SK-N-SH (cell line): Measurements from ENCODE around the gene RNF121. TPM values are rescaled to one million over a fixed set of nuclear protein-coding genes. Genes with fewer than 3 reads are reported as not detected.

ENCODE experiments used
- CTCF ChIA-PET: fragments of 300-600, 350-600 bp; formaldehyde crosslinking; extraction: SDS; loops from one replicate; lab custom pipeline; 2021; lab: Yijun Ruan, JAX
- POLR2A ChIA-PET: fragments of 350-600 bp; sonication (Branson Sonifier 250); formaldehyde crosslinking; extraction: SDS; loops from one replicate; lab custom pipeline; 2020; ENCODE audit warnings: antibody characterized with exemption, inconsistent platforms; lab: Yijun Ruan, JAX
- DNase-seq: peaks from one replicate; pipeline ENCODE4 v3.0.0; 2012
- H2AFZ ChIP-seq: fragments of 200-600 bp; sonication (generic); 2 replicates; pipeline ENCODE4 v1.8.1; 2016; ENCODE audit warnings: antibody characterized with exemption, mild to moderate bottlenecking, low read depth
- H3F3A ChIP-seq: fragments of 200-600 bp; sonication (generic); replicated peaks from 2 replicates; pipeline ENCODE3; 2016; ENCODE audit warnings: antibody characterized with exemption, mild to moderate bottlenecking; ENCODE audit not compliant: insufficient read depth
- H3K27ac ChIP-seq, 2 experiments: fragments of 200-500 bp in 1 of 2; fragments of 200-600 bp in 1 of 2; sonication (Bioruptor generic) in 1 of 2; sonication (generic), shearing (Covaris generic) in 1 of 2; 2 replicates each; pipeline versions ENCODE4 v1.5.1 to v1.6.1; 2014 to 2016; ENCODE audit warnings: low read depth in 2 of 2, inconsistent platforms in 1 of 2, low read length in 1 of 2, mild to moderate bottlenecking in 1 of 2, mixed read lengths in 1 of 2
- H3K27me3 ChIP-seq: fragments of 200-600 bp; sonication (generic), shearing (Covaris generic); 2 replicates; pipeline ENCODE4 v1.6.1; 2016; ENCODE audit warnings: mixed run types; ENCODE audit not compliant: insufficient read depth
- H3K36me3 ChIP-seq, 2 experiments: fragments of 200-500 bp in 1 of 2; fragments of 200-600 bp in 1 of 2; sonication (Bioruptor generic) in 1 of 2; sonication (generic) in 1 of 2; replicated peaks in 1 of 2; 2 replicates each; pipeline versions ENCODE3 to v1.5.1; 2014 to 2016; ENCODE audit warnings: low read length in 1 of 2, mild to moderate bottlenecking in 1 of 2; ENCODE audit not compliant: insufficient read depth in 2 of 2, control insufficient read depth in 1 of 2
- H3K4me1 ChIP-seq, 2 experiments: fragments of 200-500 bp in 1 of 2; fragments of 200-600 bp in 1 of 2; sonication (Bioruptor generic) in 1 of 2; sonication (generic), shearing (Covaris generic) in 1 of 2; 2 replicates each; pipeline versions ENCODE4 v1.5.1 to v1.6.1; 2014 to 2016; ENCODE audit warnings: low read depth in 1 of 2, low read length in 1 of 2, mixed run types in 1 of 2; ENCODE audit not compliant: insufficient read depth in 2 of 2, control insufficient read depth in 1 of 2
- H3K4me2 ChIP-seq: fragments of 200-600 bp; sonication (generic), shearing (Covaris generic); 2 replicates; pipeline ENCODE4 v1.6.1; 2017; ENCODE audit warnings: mixed run types
- H3K4me3 ChIP-seq, 2 experiments: fragments of 200-500 bp in 1 of 2; fragments of 200-600 bp in 1 of 2; sonication (Bioruptor generic) in 1 of 2; sonication (generic), shearing (Covaris generic) in 1 of 2; 2 replicates each; pipeline versions ENCODE4 v1.5.1 to v1.8.1; 2014 to 2016; ENCODE audit warnings: low read depth in 2 of 2, inconsistent platforms in 1 of 2, low read length in 1 of 2, mild to moderate bottlenecking in 1 of 2, mixed read lengths in 1 of 2, moderate library complexity in 1 of 2
- H3K79me2 ChIP-seq: fragments of 200-600 bp; sonication (generic); 2 replicates; pipeline ENCODE4 v1.8.1; 2017; ENCODE audit warnings: mild to moderate bottlenecking; ENCODE audit not compliant: insufficient read depth
- H3K9ac ChIP-seq: fragments of 200-600 bp; sonication (generic); 2 replicates; pipeline ENCODE4 v1.6.1; 2017; ENCODE audit warnings: mixed run types
- H3K9me2 ChIP-seq: fragments of 200-600 bp; sonication (generic); 2 replicates; pipeline ENCODE4 v1.6.1; 2017; ENCODE audit warnings: mixed run types
- H3K9me3 ChIP-seq: fragments of 200-600 bp; sonication (generic); 2 replicates; pipeline ENCODE4 v1.6.1; 2017; ENCODE audit warnings: mixed run types, mild to moderate bottlenecking, moderate library complexity
- H4K20me1 ChIP-seq: fragments of 200-600 bp; sonication (generic); 2 replicates; pipeline ENCODE4 v1.6.1; 2017; ENCODE audit warnings: mild to moderate bottlenecking, mixed run types; ENCODE audit not compliant: insufficient read depth
- CHD2 ChIP-seq: fragments of 150-350 bp; IDR thresholded peaks from 2 replicates; pipeline ENCODE4 v1.6.1; 2018; ENCODE audit warnings: low read length; ENCODE audit not compliant: partially characterized antibody
- EP300 ChIP-seq, 2 experiments: IDR thresholded peaks; 2 replicates each; pipeline versions ENCODE4 v1.4.0 to v1.6.1; 2012; ENCODE audit warnings: borderline replicate concordance in 1 of 2, low read depth in 1 of 2, low read length in 1 of 2
- EZH2phosphoT487 ChIP-seq: fragments of 200-600 bp; sonication (generic); IDR thresholded peaks from 2 replicates; pipeline ENCODE4 v1.6.1; 2017; ENCODE audit warnings: low read depth, mixed run types, mild to moderate bottlenecking, antibody characterized with exemption, moderate library complexity, borderline replicate concordance
- FOSL2 ChIP-seq: IDR thresholded peaks from 2 replicates; pipeline ENCODE4 v1.4.0; 2012; ENCODE audit warnings: low read depth, mild to moderate bottlenecking, moderate library complexity, borderline replicate concordance
- FOXJ3 ChIP-seq: sonication (generic); formaldehyde crosslinking; IDR thresholded peaks from 2 replicates; pipeline ENCODE4 v1.5.1; 2020; ENCODE audit warnings: mild to moderate bottlenecking, missing genetic modification reagents
- GATA2 ChIP-seq: sonication (generic); formaldehyde crosslinking; IDR thresholded peaks from 2 replicates; pipeline ENCODE4 v1.5.0; 2020; ENCODE audit warnings: mild to moderate bottlenecking, missing genetic modification reagents
- IRF3 ChIP-seq: fragments of 150-350 bp; IDR thresholded peaks from 2 replicates; pipeline ENCODE4 v1.6.1; 2016; ENCODE audit warnings: mild to moderate bottlenecking, low read depth, low read length
- JUND ChIP-seq: IDR thresholded peaks from 2 replicates; pipeline ENCODE4 v1.4.0; 2012
- MEF2A ChIP-seq: IDR thresholded peaks from 2 replicates; pipeline ENCODE4 v1.4.0; 2012; ENCODE audit warnings: low read depth, borderline replicate concordance
- MXI1 ChIP-seq: IDR thresholded peaks from 2 replicates; pipeline ENCODE4 v1.6.1; 2012; ENCODE audit warnings: mild to moderate bottlenecking, low read depth, low read length, improper control_type of control experiment
- POLR2AphosphoS5 ChIP-seq: IDR thresholded peaks from 2 replicates; pipeline ENCODE4 v1.6.1; 2012; ENCODE audit warnings: low read depth, low read length
- RCOR1 ChIP-seq: fragments of 150-350 bp; IDR thresholded peaks from 2 replicates; pipeline ENCODE4 v1.6.1; 2017; ENCODE audit warnings: antibody characterized with exemption, low read length
- REST ChIP-seq: IDR thresholded peaks from 2 replicates; pipeline ENCODE4 v1.6.1; 2012; ENCODE audit warnings: mild to moderate bottlenecking, low read depth, low read length, moderate library complexity
- RXRA ChIP-seq: IDR thresholded peaks from 2 replicates; pipeline ENCODE4 v1.4.0; 2012; ENCODE audit warnings: low read depth, mild to moderate bottlenecking, borderline replicate concordance
- SIN3A ChIP-seq: IDR thresholded peaks from 2 replicates; pipeline ENCODE4 v1.6.1; 2012; ENCODE audit warnings: low read depth, mild to moderate bottlenecking, low read length, moderate library complexity, borderline replicate concordance
- TAF1 ChIP-seq: IDR thresholded peaks from 2 replicates; pipeline ENCODE4 v1.6.1; 2012; ENCODE audit warnings: low read depth, mild to moderate bottlenecking, low read length, moderate library complexity, borderline replicate concordance
- TCF12 ChIP-seq: IDR thresholded peaks from 2 replicates; pipeline ENCODE4 v1.4.0; 2012
- USF1 ChIP-seq: IDR thresholded peaks from 2 replicates; pipeline ENCODE4 v1.4.0; 2012; ENCODE audit warnings: low read depth, borderline replicate concordance
- WGBS: methylation state at CpG from one replicate; pipeline ENCODE4 v1.1.6; 2017; ENCODE audit warnings: low lambda C conversion rate; 5-methylcytosine and 5-hydroxymethylcytosine counted together
- polyA plus RNA-seq, 3 experiments: library from polyadenylated mRNA; depleted of rRNA; stranded (reverse); fragments of >200 nt; gene quantifications; 2 replicates each; pipeline ENCODE4 v1.2.3, GENCODE V29; 2012

RNF121 gene
- polyA plus RNA-seq, 1 of the 3 experiments (the other 2 are of a cell fraction), result 49.5 TPM

- TF ChIP-seq REST (no peak), USF1 (no peak), POLR2AphosphoS5 (no peak), MEF2A (no peak)
- TF ChIP-seq, all 33 proteins: peak for 0
Observed at GRCh38 chr11:71962428-71963038, 33.7 kb downstream of the RNF121 start (continued).

GRCh38 chr11:71963468-71963867 is 34.6 kb downstream of the RNF121 start:
- 97% methylated on average over 8 of the region's 8 CpGs for WGBS
- H3K36me3 ChIP-seq, result peaks cover 9 to 48% of the 10 kb centered on the region in 2 experiments
- H3K4me3 ChIP-seq, result no peak overlapping the region
- peaks cover 55% of the 10 kb centered on the region for H3K79me2 ChIP-seq
- H3K9ac ChIP-seq, result no peak overlapping the region
- no peak for TF ChIP-seq CHD2
- TF ChIP-seq EP300 (IDR thresholded peaks at IDR 0.05; ENCODE audit: borderline replicate concordance in 1 of 2, low read depth in 1 of 2, low read length in 1 of 2), result no peak
- TF ChIP-seq IRF3, result no peak
- no peak for TF ChIP-seq SIN3A
- TF ChIP-seq FOXJ3 (CRISPR knock-in tag), result no peak
- no peak for TF ChIP-seq MXI1
- no peak for TF ChIP-seq FOSL2
- TF ChIP-seq GATA2, result no peak
- no peak for TF ChIP-seq EZH2phosphoT487
- TF ChIP-seq JUND, result no peak
- TF ChIP-seq RCOR1, result no peak
- no peak for TF ChIP-seq USF1
- no peak for TF ChIP-seq MEF2A
- TF ChIP-seq TCF12, result no peak
- TF ChIP-seq TAF1, result no peak
- no peak for TF ChIP-seq RXRA
- H4K20me1 ChIP-seq, result no peaks in the 10 kb centered on the region
- no peaks in the 10 kb centered on the region for H3K9me2 ChIP-seq
- H3F3A ChIP-seq, result peaks cover 5% of the 10 kb centered on the region
- no peaks in the 10 kb centered on the region for H3K9me3 ChIP-seq
- ChIA-PET POLR2A (no interaction called here), CTCF (interaction anchor here (0.8 to 3.6 kb wide), 3 partner anchors 14 to 484 kb away, joined by 3 to 24 read pairs (median 4); no protein-coding TSS in a partner anchor)
- H3K27ac ChIP-seq, result no peak overlapping the region
- H3K4me1 ChIP-seq, result no peaks in the 10 kb centered on the region
- no peaks in the 10 kb centered on the region for H3K27me3 ChIP-seq
- H3K4me2 ChIP-seq, result no peak overlapping the region
- DNase-seq, result no peak
- no peak overlapping the region for H2AFZ ChIP-seq
